Neural progenitor cell (in vitro differentiated cells): ENCODE measurements around the gene RILPL2. TPM values are rescaled to one million over a fixed set of nuclear protein-coding genes. Genes with fewer than 3 reads are reported as not detected.
"Not testable (repeated sequence)": the region's sequence is repeated elsewhere in the genome, so short reads cannot be mapped to it uniquely, and the experiment has no call there.

Source experiments
- DNase-seq: peaks from one replicate; pipeline ENCODE4 v3.0.0-alpha.2; 2016; ENCODE audit warnings: low spot score
- H2AFZ ChIP-seq: fragments of 200-600 bp; sonication (generic); replicated peaks from 2 replicates; pipeline ENCODE4 v1.6.1; 2016; ENCODE audit warnings: antibody characterized with exemption
- H3F3A ChIP-seq: fragments of 200-600 bp; sonication (generic); 2 replicates; pipeline ENCODE4 v1.6.1; 2016; ENCODE audit warnings: antibody characterized with exemption, low read depth
- H3K27ac ChIP-seq: fragments of 200-600 bp; sonication (generic); 2 replicates; pipeline ENCODE4 v1.5.1; 2016; ENCODE audit warnings: mild to moderate bottlenecking
- H3K27me3 ChIP-seq: fragments of 200-600 bp; sonication (generic); 2 replicates; pipeline ENCODE4 v1.6.1; 2016; ENCODE audit warnings: mild to moderate bottlenecking, moderate library complexity
- H3K36me3 ChIP-seq: fragments of 200-600 bp; sonication (generic); 2 replicates; pipeline ENCODE4 v1.5.1; 2016
- H3K4me1 ChIP-seq: fragments of 200-600 bp; sonication (generic); 2 replicates; pipeline ENCODE4 v1.6.1; 2016; ENCODE audit warnings: mixed run types
- H3K4me2 ChIP-seq: fragments of 200-600 bp; sonication (generic); 2 replicates; pipeline ENCODE4 v1.6.1; 2016
- H3K4me3 ChIP-seq: fragments of 200-600 bp; sonication (generic); 2 replicates; pipeline ENCODE4 v1.5.1; 2016
- H3K79me2 ChIP-seq: fragments of 200-600 bp; sonication (generic); 2 replicates; pipeline ENCODE4 v1.6.1; 2016; ENCODE audit warnings: low read depth
- H3K9ac ChIP-seq: fragments of 200-600 bp; sonication (generic); 2 replicates; pipeline ENCODE4 v1.6.1; 2016
- H3K9me3 ChIP-seq: fragments of 200-600 bp; sonication (generic); 2 replicates; pipeline ENCODE4 v1.5.1; 2016; ENCODE audit warnings: low read depth
- H4K20me1 ChIP-seq: fragments of 200-600 bp; sonication (generic); 2 replicates; pipeline ENCODE4 v1.6.1; 2016; ENCODE audit warnings: low read depth
- H3K27ac Mint-ChIP-seq: 3 replicates; pipeline ENCODE4 v1.8.0; 2021; ENCODE audit warnings: mixed read lengths
- H3K27me3 Mint-ChIP-seq: 2 replicates; pipeline ENCODE4 v1.8.0; 2022; ENCODE audit warnings: low read depth, mild to moderate bottlenecking, inconsistent platforms, moderate library complexity, mixed read lengths; ENCODE audit not compliant: insufficient read depth
- H3K36me3 Mint-ChIP-seq: 3 replicates; pipeline ENCODE4 v1.8.0; 2021; ENCODE audit warnings: mixed read lengths
- H3K4me1 Mint-ChIP-seq: 3 replicates; pipeline ENCODE4 v1.8.0; 2021; ENCODE audit warnings: mixed read lengths
- H3K4me3 Mint-ChIP-seq: 3 replicates; pipeline ENCODE4 v1.8.0; 2021; ENCODE audit warnings: mild to moderate bottlenecking, moderate library complexity, mixed read lengths
- H3K9me3 Mint-ChIP-seq: 3 replicates; pipeline ENCODE4 v1.8.0; 2020; ENCODE audit warnings: mixed read lengths
- CTCF ChIP-seq: fragments of 200-600 bp; sonication (generic); IDR thresholded peaks from 2 replicates; pipeline ENCODE4 v1.5.1; 2017; ENCODE audit warnings: antibody characterized with exemption, mild to moderate bottlenecking
- EZH2 ChIP-seq: fragments of 200-600 bp; sonication (generic); IDR thresholded peaks from 2 replicates; pipeline ENCODE4 v1.6.1; 2017; ENCODE audit warnings: antibody characterized with exemption, mild to moderate bottlenecking, moderate library complexity
- EZH2phosphoT487 ChIP-seq: fragments of 200-600 bp; sonication (generic); IDR thresholded peaks from 2 replicates; pipeline ENCODE4 v1.6.1; 2017; ENCODE audit warnings: antibody characterized with exemption
- total RNA-seq: library from RNA; depleted of rRNA; stranded (reverse); fragments of >200 nt; gene quantifications from 2 replicates; pipeline ENCODE4 v1.2.3, GENCODE V29; 2015; ENCODE audit warnings: low replicate concordance

Gene RILPL2
- total RNA-seq, 1 donor from 2014 or later = 1.1 TPM

GRCh38 chr12:123428591-123428990 is 7.9 kb downstream of the RILPL2 start:
- Mint-ChIP-seq H3K4me3 (no peak overlapping the region), H3K27ac (no peak overlapping the region), H3K4me1 (peaks cover 4% of the 10 kb centered on the region), H3K27me3 (peaks cover 4% of the 10 kb centered on the region), H3K9me3 (peaks cover 3% of the 10 kb centered on the region), H3K36me3 (peaks cover 6% of the 10 kb centered on the region)
- TF ChIP-seq EZH2phosphoT487 (no peak), EZH2 (no peak)
- Histone ChIP-seq H3K36me3 (no peaks in the 10 kb centered on the region), H4K20me1 (no peaks in the 10 kb centered on the region), H3K4me3 (no peak overlapping the region), H3K27me3 (no peaks in the 10 kb centered on the region), H3K79me2 (no peaks in the 10 kb centered on the region), H2AFZ (no peak overlapping the region), H3K4me2 (no peak overlapping the region), H3K9me3 (no peaks in the 10 kb centered on the region), H3K9ac (no peak overlapping the region), H3F3A (no peaks in the 10 kb centered on the region), H3K4me1 (no peaks in the 10 kb centered on the region), H3K27ac (no peak overlapping the region)
- DNase-seq = no peak

GRCh38 chr12:123427036-123427769 is 9.3 kb downstream of the RILPL2 start:
- no peak for DNase-seq
- Histone ChIP-seq H3K79me2 (no peaks in the 10 kb centered on the region), H3K9ac (no peak overlapping the region), H3K27me3 (no peaks in the 10 kb centered on the region), H4K20me1 (no peaks in the 10 kb centered on the region), H3K9me3 (no peaks in the 10 kb centered on the region), H3K4me1 (no peaks in the 10 kb centered on the region), H3K36me3 (no peaks in the 10 kb centered on the region), H3K27ac (no peak overlapping the region), H3K4me3 (no peak overlapping the region), H2AFZ (no peak overlapping the region), H3F3A (no peaks in the 10 kb centered on the region), H3K4me2 (no peak overlapping the region)
- no peak overlapping the region for H3K4me3 Mint-ChIP-seq
- no peak overlapping the region for H3K27ac Mint-ChIP-seq
- H3K9me3 Mint-ChIP-seq = peaks cover 3% of the 10 kb centered on the region
- peaks cover 4% of the 10 kb centered on the region for H3K27me3 Mint-ChIP-seq
- no peak for TF ChIP-seq CTCF
- TF ChIP-seq EZH2 = no peak
- TF ChIP-seq EZH2phosphoT487 = no peak
- peaks cover 6% of the 10 kb centered on the region for H3K36me3 Mint-ChIP-seq
- H3K4me1 Mint-ChIP-seq = no peaks in the 10 kb centered on the region

GRCh38 chr12:123421314-123421713 is 15.2 kb downstream of the RILPL2 start:
- H3K36me3 ChIP-seq = no peaks in the 10 kb centered on the region
- Mint-ChIP-seq H3K36me3 (peaks cover 4% of the 10 kb centered on the region), H3K9me3 (peaks cover 3% of the 10 kb centered on the region), H3K27me3 (no peaks in the 10 kb centered on the region), H3K4me1 (no peaks in the 10 kb centered on the region), H3K4me3 (no peak overlapping the region), H3K27ac (no peak overlapping the region)
- no peaks in the 10 kb centered on the region for H3K27me3 ChIP-seq
- H3K9ac ChIP-seq = no peak overlapping the region
- H4K20me1 ChIP-seq = no peaks in the 10 kb centered on the region
- no peaks in the 10 kb centered on the region for H3K79me2 ChIP-seq
- no peaks in the 10 kb centered on the region for H3F3A ChIP-seq
- no peak overlapping the region for H3K4me2 ChIP-seq
- no peak overlapping the region for H3K27ac ChIP-seq
- H3K4me3 ChIP-seq = no peak overlapping the region
- no peaks in the 10 kb centered on the region for H3K4me1 ChIP-seq
- no peak for DNase-seq
- H2AFZ ChIP-seq = no peak overlapping the region
- no peak for TF ChIP-seq CTCF
- no peak for TF ChIP-seq EZH2phosphoT487
- TF ChIP-seq EZH2 = no peak
- H3K9me3 ChIP-seq = no peaks in the 10 kb centered on the region

- H3K36me3 Mint-ChIP-seq = peaks cover 9% of the 10 kb centered on the region
- Histone ChIP-seq H4K20me1 (no peaks in the 10 kb centered on the region), H2AFZ (no peak overlapping the region), H3K27me3 (no peaks in the 10 kb centered on the region), H3F3A (peaks cover 10% of the 10 kb centered on the region), H3K36me3 (no peaks in the 10 kb centered on the region), H3K4me2 (no peak overlapping the region), H3K9me3 (no peaks in the 10 kb centered on the region), H3K4me3 (no peak overlapping the region), H3K4me1 (no peaks in the 10 kb centered on the region), H3K9ac (no peak overlapping the region), H3K27ac (no peak overlapping the region), H3K79me2 (no peaks in the 10 kb centered on the region)
- TF ChIP-seq EZH2 = no peak
- TF ChIP-seq EZH2phosphoT487 = no peak
- no peak for TF ChIP-seq CTCF
- H3K27me3 Mint-ChIP-seq = no peaks in the 10 kb centered on the region
- H3K4me3 Mint-ChIP-seq = no peak overlapping the region
- H3K4me1 Mint-ChIP-seq = peaks cover 10% of the 10 kb centered on the region
- DNase-seq = no peak
- no peak overlapping the region for H3K27ac Mint-ChIP-seq
- no peaks in the 10 kb centered on the region for H3K9me3 Mint-ChIP-seq
These were observed 26.5 kb downstream of the RILPL2 start for GRCh38 chr12:123410041-123410412.

- not testable (repeated sequence) for H3K4me2 ChIP-seq, H3K9me3 ChIP-seq, H3K4me3 ChIP-seq, DNase-seq, H3K4me1 ChIP-seq, H3K27me3 ChIP-seq, H3K79me2 ChIP-seq, H3K4me3 Mint-ChIP-seq, H3K27me3 Mint-ChIP-seq, H3K4me1 Mint-ChIP-seq, H3K36me3 ChIP-seq, H3K27ac ChIP-seq, H2AFZ ChIP-seq, H3F3A ChIP-seq, H4K20me1 ChIP-seq, H3K9ac ChIP-seq, H3K9me3 Mint-ChIP-seq, H3K27ac Mint-ChIP-seq
- H3K36me3 Mint-ChIP-seq = peaks cover 10% of the 10 kb centered on the region
These were observed 27.0 kb downstream of the RILPL2 start for GRCh38 chr12:123409284-123410040.
